ENCODE results near the gene KRTAP5-2.
"Not testable (repeated sequence)": the region's sequence is repeated elsewhere in the genome, so short reads cannot be mapped to it uniquely, and the experiment has no call there.

The KRTAP5-2 gene

GRCh38 chr11:1625541-1625940 is 27.4 kb upstream of the KRTAP5-2 start:
- DNase-seq = no peak

GRCh38 chr11:1624621-1625020 is 26.5 kb upstream of the KRTAP5-2 start:
- DNase-seq = no peak

- DNase-seq = no peak
These were observed 25.6 kb upstream of the KRTAP5-2 start for GRCh38 chr11:1623716-1624115.

- no peak for DNase-seq
These were observed 24.0 kb upstream of the KRTAP5-2 start, which contains the start of gene KRTAP5-4 for GRCh38 chr11:1622086-1622485. KRTAP5-4 (minus strand) TSS chr11:1622138; CDS start chr11:1622093, 45 bp downstream.

- DNase-seq = no peak
These were observed 21.4 kb upstream of the KRTAP5-2 start for GRCh38 chr11:1619449-1619848.

GRCh38 chr11:1618231-1618630 is 20.1 kb upstream of the KRTAP5-2 start:
- no peak for DNase-seq

GRCh38 chr11:1608363-1608762 is 10.3 kb upstream of the KRTAP5-2 start, which contains the start of gene KRTAP5-3:
KRTAP5-3 (minus strand) TSS chr11:1608463; CDS start chr11:1608385, 78 bp downstream.
- no peak for DNase-seq

- DNase-seq = not testable (repeated sequence)
These were observed 9.8 kb upstream of the KRTAP5-2 start for GRCh38 chr11:1607901-1608300.

GRCh38 chr11:1607156-1607845 is 9.2 kb upstream of the KRTAP5-2 start:
- not testable (repeated sequence) for DNase-seq

GRCh38 chr11:1605923-1606322 is 7.8 kb upstream of the KRTAP5-2 start:
- DNase-seq = not testable (repeated sequence)

GRCh38 chr11:1604711-1605110 is 6.6 kb upstream of the KRTAP5-2 start:
- no peak for DNase-seq

- no peak for DNase-seq
These were observed 6.1 kb upstream of the KRTAP5-2 start for GRCh38 chr11:1604181-1604580.

GRCh38 chr11:1603629-1604028 is 5.5 kb upstream of the KRTAP5-2 start:
- no peak for DNase-seq

- not testable (repeated sequence) for DNase-seq
These were observed 3.6 kb upstream of the KRTAP5-2 start for GRCh38 chr11:1601663-1602062.

- DNase-seq = no peak
These were observed 2.5 kb upstream of the KRTAP5-2 start for GRCh38 chr11:1600626-1601025.

GRCh38 chr11:1598816-1599215 is 722 bp upstream of the KRTAP5-2 start:
- no peak for DNase-seq

- not testable (repeated sequence) for DNase-seq
These were observed 312 bp upstream of the KRTAP5-2 start for GRCh38 chr11:1598406-1598805.

GRCh38 chr11:1597331-1597993 is 632 bp downstream of the KRTAP5-2 start:
- no peak for DNase-seq

- not testable (repeated sequence) for DNase-seq
These were observed 1.4 kb downstream of the KRTAP5-2 start for GRCh38 chr11:1596576-1597121.

- DNase-seq = not testable (repeated sequence)
These were observed 2.0 kb downstream of the KRTAP5-2 start for GRCh38 chr11:1595994-1596575.

GRCh38 chr11:1592628-1593027 is 5.5 kb downstream of the KRTAP5-2 start:
- DNase-seq = no peak

GRCh38 chr11:1589996-1590395 is 8.1 kb downstream of the KRTAP5-2 start:
- DNase-seq = no peak

GRCh38 chr11:1589191-1589963 is 8.7 kb downstream of the KRTAP5-2 start:
- DNase-seq = not testable (repeated sequence)
